Dendritic cell treated with granulocyte-macrophage colony-stimulating factor and Interleukin-4, amounts not matched to agents 40 ng/mL and 50 ng/mL, for 4 days (primary cell): ENCODE measurements around the gene MAS1.
"Not testable (repeated sequence)": the region's sequence is repeated elsewhere in the genome, so short reads cannot be mapped to it uniquely, and the experiment has no call there.

ENCODE experiments used
- H3K27ac Mint-ChIP-seq: one replicate; pipeline ENCODE4 v1.8.0; 2022; ENCODE audit warnings: mild to moderate bottlenecking, mixed read lengths
- H3K27me3 Mint-ChIP-seq: one replicate; pipeline ENCODE4 v1.8.0; 2022; ENCODE audit warnings: mild to moderate bottlenecking, mixed read lengths
- H3K36me3 Mint-ChIP-seq: one replicate; pipeline ENCODE4 v1.8.0; 2022; ENCODE audit warnings: low read depth, mixed read lengths
- H3K4me1 Mint-ChIP-seq: one replicate; pipeline ENCODE4 v1.8.0; 2022; ENCODE audit warnings: low read depth, mixed read lengths
- H3K4me3 Mint-ChIP-seq: one replicate; pipeline ENCODE4 v1.8.0; 2022; ENCODE audit warnings: mild to moderate bottlenecking, moderate library complexity, mixed read lengths
- H3K9me3 Mint-ChIP-seq: one replicate; pipeline ENCODE4 v1.8.0; 2022; ENCODE audit warnings: mixed read lengths
- intact Hi-C: fragments of 100-400 bp; cut with micrococcal nuclease; formaldehyde crosslinking; loops from one replicate; pipeline ENCODE4 v1.15.0; 2022

Gene MAS1

DNA sequence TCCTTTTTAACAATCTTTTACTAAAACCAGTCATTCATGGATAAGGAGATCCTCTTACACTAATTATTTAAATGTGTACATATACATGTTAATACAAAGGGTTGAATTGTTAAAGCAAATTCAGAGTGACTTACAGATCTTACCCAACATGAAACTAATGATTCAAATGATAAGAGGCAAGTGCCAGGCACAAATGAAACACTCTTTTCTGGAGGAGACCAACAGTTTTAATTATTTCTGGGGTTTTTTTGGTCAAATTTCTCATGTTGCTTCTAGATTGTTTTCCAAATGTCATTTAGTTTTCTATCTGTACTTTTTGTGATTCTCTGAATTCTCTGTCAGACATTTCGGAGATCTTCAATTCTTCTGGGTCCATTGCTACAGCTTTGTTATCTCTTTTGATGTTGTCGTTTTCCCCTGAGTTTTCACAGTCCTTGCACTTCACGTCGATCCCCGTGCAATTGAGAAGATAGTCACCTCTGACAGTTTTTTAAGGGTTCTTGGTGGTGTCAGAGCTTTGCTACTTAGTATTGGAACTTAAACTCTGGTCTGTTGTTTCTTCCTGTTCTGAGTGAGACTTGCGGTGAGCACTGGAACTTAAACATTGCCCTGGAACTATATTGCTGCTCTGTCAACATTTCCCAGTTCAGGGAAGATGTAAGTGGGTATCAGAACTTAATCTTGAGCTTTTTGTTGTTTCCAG, 23.2 kb downstream of the MAS1 start:
- Mint-ChIP-seq H3K27ac (no peak overlapping the region), H3K9me3 (no peaks in the 10 kb centered on the region), H3K4me1 (no peaks in the 10 kb centered on the region), H3K27me3 (peaks cover 48% of the 10 kb centered on the region), H3K36me3 (no peaks in the 10 kb centered on the region), H3K4me3 (no peak overlapping the region)
- intact Hi-C loops: no loop called here

DNA sequence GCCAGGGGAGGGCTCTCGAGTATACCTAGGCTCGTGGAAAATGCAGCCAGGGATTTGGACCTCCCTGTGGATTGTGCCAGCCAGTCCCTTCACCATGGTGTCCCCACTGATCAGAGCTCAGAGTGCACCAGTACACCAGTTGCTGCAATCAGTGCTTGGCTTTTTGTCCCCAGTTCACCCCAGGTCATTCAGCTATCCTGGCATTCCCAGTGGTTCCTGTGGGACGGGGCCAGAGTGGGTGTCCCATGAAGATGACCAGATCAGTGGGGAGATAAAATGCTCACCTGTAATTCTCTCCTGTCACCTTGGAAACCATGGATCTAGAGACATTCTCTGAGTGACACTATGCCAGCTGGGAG, 23.8 kb downstream of the MAS1 start:
- H3K4me3 Mint-ChIP-seq: no peak overlapping the region
- H3K9me3 Mint-ChIP-seq: no peaks in the 10 kb centered on the region
- intact Hi-C loops: no loop called here

DNA sequence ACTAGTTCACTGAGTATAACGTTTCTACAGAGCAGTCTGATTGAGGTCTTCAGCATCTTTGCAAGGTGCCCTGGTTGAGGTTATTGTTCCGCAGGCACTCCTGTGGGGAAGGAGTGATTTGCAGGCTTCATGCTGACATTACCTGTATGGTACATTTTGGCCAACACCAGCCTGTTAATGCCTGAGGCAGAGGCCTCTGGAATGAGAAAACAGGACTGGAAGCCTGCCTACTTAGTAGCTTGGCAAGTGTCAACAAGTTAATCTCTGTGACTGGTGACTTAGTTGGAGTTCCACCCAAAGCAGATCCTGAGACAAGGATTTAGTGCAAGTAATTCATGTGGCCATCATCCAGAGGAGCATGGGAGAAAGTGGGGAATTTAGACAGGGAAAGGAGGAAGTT, 24.6 kb downstream of the MAS1 start:
- peaks cover 37% of the 10 kb centered on the region for H3K27me3 Mint-ChIP-seq
- no peak overlapping the region for H3K4me3 Mint-ChIP-seq
- peaks cover 5% of the 10 kb centered on the region for H3K4me1 Mint-ChIP-seq
- H3K9me3 Mint-ChIP-seq: no peaks in the 10 kb centered on the region
- intact Hi-C loops: no loop called here
- H3K27ac Mint-ChIP-seq: no peak overlapping the region
- no peaks in the 10 kb centered on the region for H3K36me3 Mint-ChIP-seq

More for the DNA sequence above, 23.8 kb downstream of the MAS1 start:
- no peak overlapping the region for H3K27ac Mint-ChIP-seq
- H3K27me3 Mint-ChIP-seq: peaks cover 43% of the 10 kb centered on the region
- no peaks in the 10 kb centered on the region for H3K36me3 Mint-ChIP-seq
- H3K4me1 Mint-ChIP-seq: peaks cover 4% of the 10 kb centered on the region

DNA sequence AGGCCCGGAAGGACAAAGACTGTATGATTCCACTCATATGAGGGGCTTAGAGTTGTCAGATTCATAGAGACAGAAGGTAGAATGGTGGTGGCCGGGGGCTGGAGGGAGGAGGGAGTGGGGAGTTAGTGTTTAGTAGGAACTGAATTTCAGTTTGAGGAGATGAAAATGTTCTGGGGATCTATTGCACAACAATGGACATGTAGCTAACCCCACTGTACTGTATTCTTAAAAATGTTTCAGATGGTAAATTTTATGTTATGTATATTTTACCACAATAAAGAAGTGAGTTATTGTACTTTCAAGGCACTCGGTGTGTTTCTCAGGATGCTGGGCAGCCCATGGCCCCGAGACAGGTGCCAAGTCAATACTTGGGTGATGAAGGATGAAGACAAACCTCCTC, 25.4 kb downstream of the MAS1 start:
- Mint-ChIP-seq H3K4me1 (peaks cover 5% of the 10 kb centered on the region), H3K36me3 (no peaks in the 10 kb centered on the region), H3K27ac (no peak overlapping the region), H3K9me3 (no peaks in the 10 kb centered on the region), H3K27me3 (peaks cover 32% of the 10 kb centered on the region), H3K4me3 (no peak overlapping the region)
- intact Hi-C loops: no loop called here

- H3K27ac Mint-ChIP-seq: no peak overlapping the region
- no peaks in the 10 kb centered on the region for H3K9me3 Mint-ChIP-seq
- no peaks in the 10 kb centered on the region for H3K36me3 Mint-ChIP-seq
- H3K4me1 Mint-ChIP-seq: peaks cover 5% of the 10 kb centered on the region
- intact Hi-C loops: no loop called here
- H3K4me3 Mint-ChIP-seq: no peak overlapping the region
- H3K27me3 Mint-ChIP-seq: peaks cover 32% of the 10 kb centered on the region
Observed at GRCh38 chr6:159916752-159917151, 26.0 kb downstream of the MAS1 start.

GRCh38 chr6:159919011-159919511, 28.3 kb downstream of the MAS1 start:
- Mint-ChIP-seq H3K36me3 (no peaks in the 10 kb centered on the region), H3K27me3 (peaks cover 24% of the 10 kb centered on the region), H3K4me1 (peaks cover 5% of the 10 kb centered on the region), H3K4me3 (no peak overlapping the region), H3K9me3 (peaks cover 4% of the 10 kb centered on the region), H3K27ac (no peak overlapping the region)
- intact Hi-C loops: no loop called here

DNA sequence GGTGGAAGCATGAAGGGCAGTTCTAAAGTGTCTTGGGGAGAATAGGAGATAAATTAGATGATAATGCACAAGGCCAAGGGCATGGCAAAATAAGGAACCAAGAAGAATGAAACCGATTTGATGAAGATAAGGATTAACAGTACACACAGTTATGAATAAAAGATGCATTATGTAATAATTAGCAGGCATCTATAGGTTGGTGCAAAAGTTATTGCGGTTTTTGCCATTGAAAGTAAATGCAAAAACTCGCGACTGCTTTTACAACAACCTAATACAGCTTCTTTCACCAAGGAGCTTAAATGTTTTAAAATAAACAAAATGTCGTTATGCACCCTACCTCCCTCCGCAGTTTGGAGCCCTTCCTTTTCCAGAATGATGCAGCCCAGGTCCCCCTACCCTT, 29.0 kb downstream of the MAS1 start:
- Mint-ChIP-seq H3K27ac (no peak overlapping the region), H3K27me3 (peaks cover 25% of the 10 kb centered on the region), H3K36me3 (no peaks in the 10 kb centered on the region), H3K4me1 (peaks cover 5% of the 10 kb centered on the region), H3K9me3 (peaks cover 9% of the 10 kb centered on the region), H3K4me3 (no peak overlapping the region)
- intact Hi-C loops: no loop called here

GRCh38 chr6:159924150-159924549, 33.4 kb downstream of the MAS1 start:
- H3K4me3 Mint-ChIP-seq, H3K27ac Mint-ChIP-seq, H3K9me3 Mint-ChIP-seq, H3K4me1 Mint-ChIP-seq, H3K36me3 Mint-ChIP-seq, intact Hi-C loops: not testable (repeated sequence)
- H3K27me3 Mint-ChIP-seq: peaks cover 24% of the 10 kb centered on the region

- intact Hi-C loops: loop anchor here (5.0 kb wide), 1 partner anchor 44 kb away; no protein-coding TSS in a partner anchor
- Mint-ChIP-seq H3K4me1 (peaks cover 12% of the 10 kb centered on the region), H3K36me3 (no peaks in the 10 kb centered on the region), H3K27me3 (peaks cover 19% of the 10 kb centered on the region), H3K9me3 (peaks cover 9% of the 10 kb centered on the region), H3K4me3 (no peak overlapping the region), H3K27ac (no peak overlapping the region)
Observed at GRCh38 chr6:159926542-159927203, 35.9 kb downstream of the MAS1 start.

GRCh38 chr6:159929819-159930218, 39.0 kb downstream of the MAS1 start:
- H3K4me3 Mint-ChIP-seq: no peak overlapping the region
- intact Hi-C loops: loop anchor here (5.0 kb wide), 1 partner anchor 48 kb away; no protein-coding TSS in a partner anchor
- peaks cover 16% of the 10 kb centered on the region for H3K27me3 Mint-ChIP-seq
- H3K27ac Mint-ChIP-seq: no peak overlapping the region
- no peaks in the 10 kb centered on the region for H3K9me3 Mint-ChIP-seq
- H3K36me3 Mint-ChIP-seq: no peaks in the 10 kb centered on the region
- peaks cover 12% of the 10 kb centered on the region for H3K4me1 Mint-ChIP-seq

GRCh38 chr6:159931112-159931511, 40.3 kb downstream of the MAS1 start:
- H3K4me1 Mint-ChIP-seq: peaks cover 12% of the 10 kb centered on the region
- H3K27ac Mint-ChIP-seq: no peak overlapping the region
- intact Hi-C loops: no loop called here
- no peak overlapping the region for H3K4me3 Mint-ChIP-seq
- H3K36me3 Mint-ChIP-seq: no peaks in the 10 kb centered on the region
- no peaks in the 10 kb centered on the region for H3K9me3 Mint-ChIP-seq
- H3K27me3 Mint-ChIP-seq: peaks cover 18% of the 10 kb centered on the region

DNA sequence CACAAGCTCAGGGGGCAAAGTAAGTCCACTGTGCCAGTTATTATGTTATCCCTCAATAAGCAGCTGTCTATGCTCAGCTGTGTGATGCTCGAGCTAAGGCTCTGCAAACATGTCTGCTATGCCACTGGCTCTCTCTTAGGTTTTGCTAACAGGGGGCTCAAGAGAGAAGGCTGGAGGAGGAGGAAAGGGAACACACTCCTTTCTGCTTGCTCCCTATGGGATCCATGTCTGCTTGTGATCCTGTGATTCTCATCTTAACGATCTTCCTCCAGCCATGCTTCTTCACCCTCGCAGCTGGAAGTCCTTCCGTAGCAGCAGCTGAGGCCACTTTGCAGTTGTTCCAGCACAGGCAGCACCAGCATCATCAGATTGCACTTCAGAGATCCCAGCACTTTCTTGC, 41.1 kb downstream of the MAS1 start:
- intact Hi-C loops: no loop called here
- Mint-ChIP-seq H3K27ac (no peak overlapping the region), H3K4me1 (peaks cover 12% of the 10 kb centered on the region), H3K36me3 (no peaks in the 10 kb centered on the region), H3K4me3 (no peak overlapping the region), H3K9me3 (no peaks in the 10 kb centered on the region), H3K27me3 (peaks cover 18% of the 10 kb centered on the region)

DNA sequence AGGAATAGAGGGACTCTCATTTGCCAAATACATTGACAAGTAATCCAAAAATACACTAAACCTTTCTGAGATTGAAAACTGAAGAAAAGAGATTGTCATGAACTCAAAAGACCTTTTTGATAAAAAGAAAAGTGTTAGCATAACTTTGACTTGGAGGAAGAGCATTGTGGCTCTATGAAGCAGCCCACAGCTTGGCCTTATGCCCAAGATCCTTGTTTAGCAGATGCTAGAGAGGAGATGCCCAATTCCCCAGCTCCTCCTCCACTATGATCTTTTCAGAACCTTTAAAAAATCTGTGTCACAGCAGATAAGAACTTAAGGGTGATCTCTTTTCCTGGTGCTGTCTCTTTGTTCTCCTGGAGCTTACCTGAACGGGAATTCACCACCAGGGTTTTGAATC, 42.3 kb downstream of the MAS1 start:
- Mint-ChIP-seq H3K4me3 (no peak overlapping the region), H3K9me3 (no peaks in the 10 kb centered on the region)

DNA sequence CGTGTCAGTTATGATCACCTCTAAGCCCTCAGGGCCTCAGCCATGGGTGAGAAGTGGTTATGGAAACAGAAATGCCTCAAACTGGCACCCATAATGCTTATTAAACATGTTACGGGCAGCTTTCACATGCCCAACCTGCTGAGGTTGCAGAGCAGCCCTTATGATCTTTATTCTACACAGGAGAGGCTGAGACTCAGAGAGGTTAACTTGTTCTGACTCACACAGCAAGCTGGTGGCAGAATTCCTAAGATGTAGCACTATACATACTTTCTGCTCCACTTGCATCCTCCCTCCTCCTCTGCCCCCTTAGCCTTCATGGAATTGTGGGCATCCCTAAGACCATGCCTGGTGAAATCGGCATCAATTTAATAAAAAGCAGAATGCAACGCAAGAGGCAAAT, 43.4 kb downstream of the MAS1 start:
- peaks cover 12% of the 10 kb centered on the region for H3K4me1 Mint-ChIP-seq

More for the DNA sequence above, 42.3 kb downstream of the MAS1 start:
- peaks cover 20% of the 10 kb centered on the region for H3K27me3 Mint-ChIP-seq
- peaks cover 12% of the 10 kb centered on the region for H3K4me1 Mint-ChIP-seq
- intact Hi-C loops: no loop called here
- H3K36me3 Mint-ChIP-seq: no peaks in the 10 kb centered on the region
- H3K27ac Mint-ChIP-seq: no peak overlapping the region

More for the DNA sequence above, 43.4 kb downstream of the MAS1 start:
- Mint-ChIP-seq H3K27ac (no peak overlapping the region), H3K36me3 (no peaks in the 10 kb centered on the region), H3K4me3 (no peak overlapping the region), H3K9me3 (no peaks in the 10 kb centered on the region), H3K27me3 (peaks cover 26% of the 10 kb centered on the region)
- intact Hi-C loops: no loop called here
